Testis (tissue), 3 donors: Measurements from ENCODE around the gene AGBL4. TPM values are rescaled to one million over a fixed set of nuclear protein-coding genes. Genes with fewer than 3 reads are reported as not detected.

Experiments
- DNase-seq: peaks from one replicate; pipeline ENCODE4 v3.0.0-alpha.2; 2019
- H3K27ac ChIP-seq, 2 donors: fragments of 200-600 bp; sonication (generic); one replicate each; pipeline ENCODE4 v1.5.1; 2019
- H3K27me3 ChIP-seq: fragments of 200-600 bp; sonication (generic); one replicate; pipeline ENCODE4 v1.5.1; 2019
- H3K36me3 ChIP-seq: fragments of 200-600 bp; sonication (generic); one replicate; pipeline ENCODE4 v1.5.1; 2017; ENCODE audit warnings: low read depth; ENCODE audit errors: missing control alignments
- H3K4me1 ChIP-seq: fragments of 200-600 bp; sonication (generic); one replicate; pipeline ENCODE4 v1.5.1; 2019
- H3K4me3 ChIP-seq, 2 donors: fragments of 200-600 bp; sonication (generic); one replicate each; pipeline ENCODE4 v1.5.1; 2017 to 2019
- H3K9me3 ChIP-seq: fragments of 200-600 bp; sonication (generic); one replicate; pipeline ENCODE4 v1.5.1; 2017
- POLR2A ChIP-seq: fragments of 450-650 bp; IDR thresholded peaks from one replicate; pipeline ENCODE4 v1.6.1; 2017; ENCODE audit warnings: antibody characterized with exemption, mild to moderate bottlenecking, moderate library complexity
- WGBS, 2 donors: methylation state at CpG; one replicate each; pipeline ENCODE4 v1.1.5; 2018; 5-methylcytosine and 5-hydroxymethylcytosine counted together
- intact Hi-C: fragments of 100-400 bp; cut with DNase I; formaldehyde crosslinking; loops from one replicate; pipeline ENCODE4 v1.15.1; 2023; ENCODE audit warnings: low total_unique reads
- polyA plus RNA-seq: library from polyadenylated mRNA; stranded (reverse); fragments of 350-450 nt; fragmentation: Illumina TruSeq; extraction: RNeasy Lipid Tissue Mini Kit (QIAGEN cat#74804); gene quantifications from one replicate; pipeline ENCODE4 v1.2.3, GENCODE V29; 2014; ENCODE audit warnings: low read depth, low replicate concordance; ENCODE audit not compliant: insufficient read depth
- total RNA-seq, 2 donors: library from RNA; depleted of rRNA; stranded (reverse); fragments of >200 nt; gene quantifications; one replicate each; pipeline ENCODE4 v1.2.3, GENCODE V29; 2016
- TF ChIP-seq, protein P1 (sequence below), 3 experiments: fragments of 450-650 bp in 2 of 3; fragments of 200-600 bp in 1 of 3; sonication (generic) in 1 of 3; IDR thresholded peaks; one replicate each; pipeline ENCODE4 v1.5.1; 2016 to 2019; ENCODE audit warnings: antibody characterized with exemption in 3 of 3, mild to moderate bottlenecking in 2 of 3, moderate library complexity in 1 of 3

Gene AGBL4
- total and polyA plus RNA-seq, 3 donors from 2014 or later, result 3.3 to 6.9 (median 5.8) TPM

DNA sequence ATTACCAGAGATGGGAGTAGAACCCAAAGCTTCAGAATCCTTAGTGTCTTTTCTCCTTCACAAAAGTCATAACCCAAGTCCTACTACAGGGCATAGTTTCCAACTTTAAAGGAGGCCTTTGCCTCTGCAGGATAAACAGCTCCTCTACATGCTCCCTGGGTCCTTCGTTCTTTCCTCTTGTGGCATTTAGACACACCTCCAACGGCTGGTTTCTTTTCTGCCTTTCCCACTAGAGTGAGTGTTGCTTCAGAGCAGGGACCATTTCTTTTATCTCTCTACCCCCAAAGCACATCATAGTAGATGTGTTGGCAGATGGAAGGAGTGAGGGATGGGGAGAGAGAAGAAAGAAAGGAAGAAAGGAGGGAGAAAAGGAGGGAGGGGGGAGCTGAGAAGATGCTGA lies 1407.0 kb downstream of the AGBL4 start:
- intact Hi-C loops, result no loop called here
- H3K9me3 ChIP-seq, result no peaks in the 10 kb centered on the region
- no peak overlapping the region for H3K27ac ChIP-seq
- no peak overlapping the region for H3K4me3 ChIP-seq
- no peaks in the 10 kb centered on the region for H3K4me1 ChIP-seq
- TF ChIP-seq POLR2A, result no peak
- TF ChIP-seq, protein P1, sequence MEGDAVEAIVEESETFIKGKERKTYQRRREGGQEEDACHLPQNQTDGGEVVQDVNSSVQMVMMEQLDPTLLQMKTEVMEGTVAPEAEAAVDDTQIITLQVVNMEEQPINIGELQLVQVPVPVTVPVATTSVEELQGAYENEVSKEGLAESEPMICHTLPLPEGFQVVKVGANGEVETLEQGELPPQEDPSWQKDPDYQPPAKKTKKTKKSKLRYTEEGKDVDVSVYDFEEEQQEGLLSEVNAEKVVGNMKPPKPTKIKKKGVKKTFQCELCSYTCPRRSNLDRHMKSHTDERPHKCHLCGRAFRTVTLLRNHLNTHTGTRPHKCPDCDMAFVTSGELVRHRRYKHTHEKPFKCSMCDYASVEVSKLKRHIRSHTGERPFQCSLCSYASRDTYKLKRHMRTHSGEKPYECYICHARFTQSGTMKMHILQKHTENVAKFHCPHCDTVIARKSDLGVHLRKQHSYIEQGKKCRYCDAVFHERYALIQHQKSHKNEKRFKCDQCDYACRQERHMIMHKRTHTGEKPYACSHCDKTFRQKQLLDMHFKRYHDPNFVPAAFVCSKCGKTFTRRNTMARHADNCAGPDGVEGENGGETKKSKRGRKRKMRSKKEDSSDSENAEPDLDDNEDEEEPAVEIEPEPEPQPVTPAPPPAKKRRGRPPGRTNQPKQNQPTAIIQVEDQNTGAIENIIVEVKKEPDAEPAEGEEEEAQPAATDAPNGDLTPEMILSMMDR (IDR thresholded peaks at IDR 0.05), result no peak
- 60 to 83% methylated on average over 2 of the region's 2 CpGs for WGBS, 2 donors
- H3K36me3 ChIP-seq, result no peaks in the 10 kb centered on the region
- no peaks in the 10 kb centered on the region for H3K27me3 ChIP-seq
- DNase-seq, result no peak

DNA sequence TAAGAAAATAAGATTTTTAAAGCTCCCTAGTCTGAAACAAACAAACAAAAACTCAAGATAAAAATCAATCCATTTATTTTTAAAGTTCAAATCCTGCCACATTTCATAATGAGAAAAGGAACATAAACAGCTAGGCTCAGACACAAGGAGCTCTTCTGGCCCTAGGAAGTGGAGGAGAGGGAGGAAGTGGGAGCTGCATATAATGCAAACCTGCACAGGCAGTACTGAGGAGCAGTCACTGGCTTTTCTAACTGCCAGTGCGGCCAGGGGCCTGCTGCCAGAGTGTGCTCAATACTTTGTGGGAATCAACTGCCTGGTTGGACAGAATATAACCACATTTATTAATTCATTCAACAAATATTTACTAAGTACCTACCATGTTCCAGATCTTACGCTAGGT lies 1411.9 kb downstream of the AGBL4 start:
- Histone ChIP-seq H3K4me3 (no peak overlapping the region), H3K9me3 (no peaks in the 10 kb centered on the region), H3K27ac (no peak overlapping the region), H3K4me1 (peaks cover 5% of the 10 kb centered on the region), H3K27me3 (no peaks in the 10 kb centered on the region), H3K36me3 (no peaks in the 10 kb centered on the region)
- TF ChIP-seq, protein P1 (IDR thresholded peaks at IDR 0.05), result no peak
- no peak for TF ChIP-seq POLR2A
- DNase-seq, result no peak
- intact Hi-C loops, result no loop called here
- 82 to 86% methylated on average over 2 of the region's 2 CpGs for WGBS, 2 donors

DNA sequence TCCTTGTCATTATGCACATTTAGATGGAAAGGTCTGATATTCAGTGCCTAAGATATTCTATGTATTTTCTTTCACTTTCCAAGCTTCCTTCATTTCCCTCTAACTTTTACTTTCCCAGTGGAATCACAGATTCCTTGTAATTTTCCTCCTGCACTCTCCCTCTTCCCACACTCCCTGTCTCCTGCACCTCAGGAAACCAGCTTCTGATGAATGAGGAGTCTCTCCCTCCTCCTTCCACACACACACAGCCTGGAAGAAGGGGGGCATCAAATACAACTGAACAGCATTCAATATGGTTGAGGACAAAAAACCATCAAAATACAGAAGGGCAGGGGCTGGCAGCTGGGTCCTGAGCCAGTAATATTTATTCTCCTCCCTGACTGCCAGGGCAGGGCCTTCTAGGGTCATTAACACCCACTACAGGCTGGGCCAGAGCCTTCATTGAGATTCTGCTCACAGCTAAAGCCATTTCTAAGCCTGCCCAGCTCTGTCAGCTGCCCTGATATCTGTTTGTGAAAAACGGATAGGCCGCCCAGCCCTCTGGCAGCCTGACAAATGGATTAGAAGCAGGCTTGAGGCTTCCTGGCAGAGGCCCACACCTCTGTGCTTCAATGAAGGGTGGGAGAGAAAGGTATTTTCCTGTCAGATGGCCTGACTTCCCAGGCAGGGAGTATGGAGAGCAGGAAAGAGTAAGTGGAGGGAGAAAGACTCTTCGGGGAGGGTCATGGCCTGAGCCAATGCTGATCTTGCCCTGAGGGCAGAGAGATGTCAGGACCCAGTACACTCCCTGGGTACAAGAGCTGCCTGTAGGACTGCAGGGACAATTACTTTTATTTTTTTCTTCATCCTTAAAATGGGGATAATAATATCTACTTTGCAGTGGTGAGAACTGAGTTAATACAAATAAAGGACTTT lies 1412.9 kb downstream of the AGBL4 start:
- intact Hi-C loops, result no loop called here
- Histone ChIP-seq H3K27me3 (no peaks in the 10 kb centered on the region), H3K4me1 (peaks cover 5% of the 10 kb centered on the region), H3K27ac (no peak overlapping the region), H3K4me3 (no peak overlapping the region), H3K36me3 (no peaks in the 10 kb centered on the region), H3K9me3 (no peaks in the 10 kb centered on the region)
- peak; percentile 18 for DNase-seq
- TF ChIP-seq, protein P1 (IDR thresholded peaks at IDR 0.05), result no peak
- TF ChIP-seq POLR2A, result no peak
- WGBS, 2 donors, result 51 to 55% methylated on average over 3 of the region's 3 CpGs

DNA sequence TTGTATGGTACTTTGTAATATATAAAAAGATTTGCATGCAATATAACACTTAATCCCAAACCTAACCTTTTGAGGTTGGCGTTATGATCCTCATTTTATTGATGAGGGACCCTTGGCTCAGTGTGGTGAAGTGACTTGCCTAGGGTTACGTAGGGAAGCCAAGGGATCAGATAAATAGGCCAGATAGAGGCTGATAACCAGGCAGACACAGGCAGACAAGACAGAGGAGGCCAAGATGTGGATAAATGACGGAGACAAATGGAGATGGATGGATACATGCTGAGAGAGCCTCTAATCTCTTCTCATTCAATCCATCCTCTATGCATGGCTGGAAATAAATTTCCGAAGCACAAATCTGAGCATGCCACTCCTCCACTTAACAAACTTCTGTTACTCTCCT lies 1414.9 kb downstream of the AGBL4 start:
- TF ChIP-seq POLR2A, result no peak
- TF ChIP-seq, protein P1 (IDR thresholded peaks at IDR 0.05), result no peak
- Histone ChIP-seq H3K4me1 (peaks cover 5% of the 10 kb centered on the region), H3K27me3 (no peaks in the 10 kb centered on the region), H3K9me3 (no peaks in the 10 kb centered on the region), H3K27ac (no peak overlapping the region), H3K36me3 (no peaks in the 10 kb centered on the region), H3K4me3 (no peak overlapping the region)
- no peak for DNase-seq
- intact Hi-C loops, result no loop called here
- 91 to 93% methylated on average over 4 of the region's 4 CpGs for WGBS, 2 donors

- H3K4me3 ChIP-seq, result no peak overlapping the region
- H3K36me3 ChIP-seq, result no peaks in the 10 kb centered on the region
- WGBS, 2 donors, result 92 to 94% methylated on average over 6 of the region's 6 CpGs
- intact Hi-C loops, result no loop called here
- H3K27ac ChIP-seq, result no peak overlapping the region
- DNase-seq, result no peak
- H3K9me3 ChIP-seq, result no peaks in the 10 kb centered on the region
- no peak for TF ChIP-seq POLR2A
- TF ChIP-seq, protein P1 (IDR thresholded peaks at IDR 0.05), result no peak
- H3K4me1 ChIP-seq, result no peaks in the 10 kb centered on the region
- no peaks in the 10 kb centered on the region for H3K27me3 ChIP-seq
Observed at GRCh38 chr1:48603222-48603621, 1420.5 kb downstream of the AGBL4 start.
